H7 (cell line): Measurements from ENCODE around the gene MCTP1. TPM values are rescaled to one million over a fixed set of nuclear protein-coding genes. Genes with fewer than 3 reads are reported as not detected.

Experiments
- DNase-seq: peaks from one replicate; pipeline ENCODE4 v3.0.0; 2012
- H3K27me3 ChIP-seq: 2 replicates; pipeline ENCODE4 v1.6.0; 2011; ENCODE audit warnings: mild to moderate bottlenecking, low read length; ENCODE audit not compliant: control insufficient read depth, insufficient read depth
- H3K36me3 ChIP-seq: replicated peaks from 2 replicates; pipeline ENCODE4 v1.5.1; 2011; ENCODE audit warnings: low read length; ENCODE audit not compliant: control insufficient read depth, insufficient read depth
- H3K4me3 ChIP-seq: 2 replicates; pipeline ENCODE4 v1.5.1; 2011; ENCODE audit warnings: low read depth, mild to moderate bottlenecking, control low read depth, low read length, moderate library complexity; ENCODE audit not compliant: insufficient read depth
- total RNA-seq: library from RNA; depleted of rRNA; stranded (reverse); fragments of >200 nt; shearing (Covaris generic); gene quantifications from 2 replicates; pipeline ENCODE4 v1.2.3, GENCODE V29; 2014

The MCTP1 gene
- total RNA-seq, 1 experiment from 2014 or later = 1.0 TPM

GRCh38 chr5:95075111-95075510 is 209.8 kb downstream of the MCTP1 start:
- Histone ChIP-seq H3K36me3 (no peaks in the 10 kb centered on the region), H3K27me3 (no peaks in the 10 kb centered on the region)
- DNase-seq = no peak

GRCh38 chr5:95072281-95072680 is 212.6 kb downstream of the MCTP1 start:
- Histone ChIP-seq H3K4me3 (no peak overlapping the region), H3K36me3 (no peaks in the 10 kb centered on the region), H3K27me3 (no peaks in the 10 kb centered on the region)
- no peak for DNase-seq

More at GRCh38 chr5:95075111-95075510, 209.8 kb downstream of the MCTP1 start:
- no peak overlapping the region for H3K4me3 ChIP-seq

GRCh38 chr5:95070866-95071265 is 214.0 kb downstream of the MCTP1 start:
- no peak for DNase-seq

GRCh38 chr5:95070453-95070852 is 214.4 kb downstream of the MCTP1 start:
- no peaks in the 10 kb centered on the region for H3K36me3 ChIP-seq
- no peak for DNase-seq
- H3K27me3 ChIP-seq = no peaks in the 10 kb centered on the region
- no peak overlapping the region for H3K4me3 ChIP-seq

More at GRCh38 chr5:95070866-95071265, 214.0 kb downstream of the MCTP1 start:
- H3K36me3 ChIP-seq = no peaks in the 10 kb centered on the region
- no peaks in the 10 kb centered on the region for H3K27me3 ChIP-seq
- H3K4me3 ChIP-seq = no peak overlapping the region

GRCh38 chr5:95069948-95070347 is 214.9 kb downstream of the MCTP1 start:
- H3K4me3 ChIP-seq = no peak overlapping the region
- H3K36me3 ChIP-seq = no peaks in the 10 kb centered on the region
- no peaks in the 10 kb centered on the region for H3K27me3 ChIP-seq
- no peak for DNase-seq

- no peak for DNase-seq
- Histone ChIP-seq H3K4me3 (no peak overlapping the region), H3K36me3 (no peaks in the 10 kb centered on the region), H3K27me3 (no peaks in the 10 kb centered on the region)
Observed at GRCh38 chr5:95069021-95069420, 215.9 kb downstream of the MCTP1 start.

GRCh38 chr5:95068289-95068910 is 216.5 kb downstream of the MCTP1 start:
- H3K27me3 ChIP-seq = no peaks in the 10 kb centered on the region
- DNase-seq = no peak
- H3K36me3 ChIP-seq = no peaks in the 10 kb centered on the region

GRCh38 chr5:95066048-95066447 is 218.8 kb downstream of the MCTP1 start:
- H3K4me3 ChIP-seq = no peak overlapping the region
- no peak for DNase-seq
- no peaks in the 10 kb centered on the region for H3K36me3 ChIP-seq

More at GRCh38 chr5:95068289-95068910, 216.5 kb downstream of the MCTP1 start:
- H3K4me3 ChIP-seq = no peak overlapping the region

GRCh38 chr5:95063492-95063891 is 221.4 kb downstream of the MCTP1 start:
- no peaks in the 10 kb centered on the region for H3K36me3 ChIP-seq
- DNase-seq = no peak
- H3K27me3 ChIP-seq = no peaks in the 10 kb centered on the region
- H3K4me3 ChIP-seq = no peak overlapping the region

More at GRCh38 chr5:95066048-95066447, 218.8 kb downstream of the MCTP1 start:
- H3K27me3 ChIP-seq = no peaks in the 10 kb centered on the region

- Histone ChIP-seq H3K27me3 (no peaks in the 10 kb centered on the region), H3K36me3 (no peaks in the 10 kb centered on the region), H3K4me3 (no peak overlapping the region)
- no peak for DNase-seq
Observed at GRCh38 chr5:95060098-95060497, 224.8 kb downstream of the MCTP1 start.

GRCh38 chr5:95059636-95060035 is 225.3 kb downstream of the MCTP1 start:
- no peak for DNase-seq
- no peaks in the 10 kb centered on the region for H3K27me3 ChIP-seq
- H3K36me3 ChIP-seq = no peaks in the 10 kb centered on the region
- no peak overlapping the region for H3K4me3 ChIP-seq

GRCh38 chr5:95057615-95058014 is 227.3 kb downstream of the MCTP1 start:
- no peak for DNase-seq
- Histone ChIP-seq H3K27me3 (no peaks in the 10 kb centered on the region), H3K4me3 (no peak overlapping the region), H3K36me3 (no peaks in the 10 kb centered on the region)

GRCh38 chr5:95053253-95053652 is 231.6 kb downstream of the MCTP1 start:
- DNase-seq = no peak
- Histone ChIP-seq H3K4me3 (no peak overlapping the region), H3K36me3 (no peaks in the 10 kb centered on the region)

GRCh38 chr5:95050708-95051107 is 234.2 kb downstream of the MCTP1 start:
- Histone ChIP-seq H3K36me3 (no peaks in the 10 kb centered on the region), H3K4me3 (no peak overlapping the region), H3K27me3 (no peaks in the 10 kb centered on the region)
- no peak for DNase-seq

More at GRCh38 chr5:95053253-95053652, 231.6 kb downstream of the MCTP1 start:
- H3K27me3 ChIP-seq = no peaks in the 10 kb centered on the region

- Histone ChIP-seq H3K4me3 (no peak overlapping the region), H3K27me3 (no peaks in the 10 kb centered on the region), H3K36me3 (no peaks in the 10 kb centered on the region)
- DNase-seq = no peak
Observed at GRCh38 chr5:95048628-95049027, 236.3 kb downstream of the MCTP1 start.
